Measurements from ENCODE around the gene SLC25A53.

DNA sequence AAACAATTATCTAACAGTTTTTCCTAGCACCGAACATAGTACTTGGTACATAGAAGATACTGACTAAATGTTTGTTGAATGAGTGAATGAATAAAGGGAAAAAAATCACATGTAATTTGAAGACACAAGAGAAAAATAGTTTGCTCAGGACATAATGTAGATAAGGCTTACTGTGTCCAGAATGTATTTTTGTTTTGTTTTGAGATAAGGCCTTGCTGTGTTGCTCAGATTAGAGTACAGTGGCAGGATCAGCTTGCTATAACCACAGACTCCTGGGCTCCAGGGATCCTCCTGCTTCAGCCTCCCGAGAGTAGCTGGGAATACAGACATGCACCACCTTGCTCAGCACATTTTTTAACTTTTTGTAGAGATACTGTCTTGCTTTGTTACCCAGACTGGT is 16.0 kb upstream of the SLC25A53 start:
- TF ChIP-seq, protein P1, sequence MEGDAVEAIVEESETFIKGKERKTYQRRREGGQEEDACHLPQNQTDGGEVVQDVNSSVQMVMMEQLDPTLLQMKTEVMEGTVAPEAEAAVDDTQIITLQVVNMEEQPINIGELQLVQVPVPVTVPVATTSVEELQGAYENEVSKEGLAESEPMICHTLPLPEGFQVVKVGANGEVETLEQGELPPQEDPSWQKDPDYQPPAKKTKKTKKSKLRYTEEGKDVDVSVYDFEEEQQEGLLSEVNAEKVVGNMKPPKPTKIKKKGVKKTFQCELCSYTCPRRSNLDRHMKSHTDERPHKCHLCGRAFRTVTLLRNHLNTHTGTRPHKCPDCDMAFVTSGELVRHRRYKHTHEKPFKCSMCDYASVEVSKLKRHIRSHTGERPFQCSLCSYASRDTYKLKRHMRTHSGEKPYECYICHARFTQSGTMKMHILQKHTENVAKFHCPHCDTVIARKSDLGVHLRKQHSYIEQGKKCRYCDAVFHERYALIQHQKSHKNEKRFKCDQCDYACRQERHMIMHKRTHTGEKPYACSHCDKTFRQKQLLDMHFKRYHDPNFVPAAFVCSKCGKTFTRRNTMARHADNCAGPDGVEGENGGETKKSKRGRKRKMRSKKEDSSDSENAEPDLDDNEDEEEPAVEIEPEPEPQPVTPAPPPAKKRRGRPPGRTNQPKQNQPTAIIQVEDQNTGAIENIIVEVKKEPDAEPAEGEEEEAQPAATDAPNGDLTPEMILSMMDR (IDR thresholded peaks at IDR 0.05): no peak
- no peak for TF ChIP-seq POLR2A (IDR thresholded peaks at IDR 0.05)

Data from heart left ventricle (tissue), 13 donors.